Bronchial epithelial cell (primary cell): ENCODE measurements around the gene FLT3. TPM values are rescaled to one million over a fixed set of nuclear protein-coding genes. Genes with fewer than 3 reads are reported as not detected.

Experiments used
- DNase-seq: peaks from one replicate; pipeline ENCODE4 v3.0.0-alpha.2; 2010; ENCODE audit warnings: low read depth
- FAIRE-seq: peaks from 2 replicates; lab custom pipeline; 2011; peaks lifted over from hg19 to GRCh38; lab: Jason Lieb, UNC
- H3K27me3 ChIP-seq: 2 replicates; pipeline ENCODE4 v1.5.1; 2011; ENCODE audit warnings: low read length; ENCODE audit not compliant: control insufficient read depth, insufficient read depth
- H3K36me3 ChIP-seq: 2 replicates; pipeline ENCODE4 v1.5.1; 2011; ENCODE audit warnings: low read length; ENCODE audit not compliant: control insufficient read depth, insufficient read depth
- H3K4me3 ChIP-seq: 2 replicates; pipeline ENCODE4 v1.5.1; 2011; ENCODE audit warnings: mild to moderate bottlenecking, low read depth, low read length, control low read depth
- total RNA-seq: library from RNA; depleted of rRNA; stranded (reverse); fragments of >200 nt; gene quantifications from 2 replicates; pipeline ENCODE4 v1.2.1, GENCODE V29; 2014
- TF ChIP-seq, protein P1 (sequence below): IDR thresholded peaks from 2 replicates; pipeline ENCODE4 v1.5.1; 2011; ENCODE audit warnings: mild to moderate bottlenecking, moderate library complexity, low read length, control low read depth, inconsistent platforms; ENCODE audit not compliant: insufficient read depth, severe bottlenecking

The FLT3 gene
- total RNA-seq, 1 donor from 2014 or later, result not detected

DNA sequence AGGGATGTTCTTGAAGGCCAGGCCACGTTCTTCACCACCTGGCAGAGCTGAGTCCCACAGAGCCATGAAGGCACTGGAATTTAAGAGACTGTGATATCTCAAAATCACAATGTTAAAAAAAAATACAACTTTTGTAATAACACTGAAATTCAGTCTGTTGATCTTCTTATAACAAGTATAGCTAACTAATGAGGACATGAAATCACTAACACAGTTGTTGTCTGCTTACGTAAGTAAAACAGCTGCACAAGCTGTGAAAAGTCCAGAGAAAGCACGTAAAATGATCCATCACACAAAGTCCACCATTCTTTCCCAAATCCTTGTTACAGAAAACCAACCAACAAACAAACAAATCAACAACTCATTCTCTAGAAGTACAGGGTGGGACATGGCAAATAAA is 32.9 kb downstream of the FLT3 start:
- no peaks in the 10 kb centered on the region for H3K27me3 ChIP-seq
- TF ChIP-seq, protein P1, sequence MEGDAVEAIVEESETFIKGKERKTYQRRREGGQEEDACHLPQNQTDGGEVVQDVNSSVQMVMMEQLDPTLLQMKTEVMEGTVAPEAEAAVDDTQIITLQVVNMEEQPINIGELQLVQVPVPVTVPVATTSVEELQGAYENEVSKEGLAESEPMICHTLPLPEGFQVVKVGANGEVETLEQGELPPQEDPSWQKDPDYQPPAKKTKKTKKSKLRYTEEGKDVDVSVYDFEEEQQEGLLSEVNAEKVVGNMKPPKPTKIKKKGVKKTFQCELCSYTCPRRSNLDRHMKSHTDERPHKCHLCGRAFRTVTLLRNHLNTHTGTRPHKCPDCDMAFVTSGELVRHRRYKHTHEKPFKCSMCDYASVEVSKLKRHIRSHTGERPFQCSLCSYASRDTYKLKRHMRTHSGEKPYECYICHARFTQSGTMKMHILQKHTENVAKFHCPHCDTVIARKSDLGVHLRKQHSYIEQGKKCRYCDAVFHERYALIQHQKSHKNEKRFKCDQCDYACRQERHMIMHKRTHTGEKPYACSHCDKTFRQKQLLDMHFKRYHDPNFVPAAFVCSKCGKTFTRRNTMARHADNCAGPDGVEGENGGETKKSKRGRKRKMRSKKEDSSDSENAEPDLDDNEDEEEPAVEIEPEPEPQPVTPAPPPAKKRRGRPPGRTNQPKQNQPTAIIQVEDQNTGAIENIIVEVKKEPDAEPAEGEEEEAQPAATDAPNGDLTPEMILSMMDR, result no peak
- no peak for FAIRE-seq
- no peak overlapping the region for H3K4me3 ChIP-seq
- no peak for DNase-seq
- H3K36me3 ChIP-seq, result no peaks in the 10 kb centered on the region

DNA sequence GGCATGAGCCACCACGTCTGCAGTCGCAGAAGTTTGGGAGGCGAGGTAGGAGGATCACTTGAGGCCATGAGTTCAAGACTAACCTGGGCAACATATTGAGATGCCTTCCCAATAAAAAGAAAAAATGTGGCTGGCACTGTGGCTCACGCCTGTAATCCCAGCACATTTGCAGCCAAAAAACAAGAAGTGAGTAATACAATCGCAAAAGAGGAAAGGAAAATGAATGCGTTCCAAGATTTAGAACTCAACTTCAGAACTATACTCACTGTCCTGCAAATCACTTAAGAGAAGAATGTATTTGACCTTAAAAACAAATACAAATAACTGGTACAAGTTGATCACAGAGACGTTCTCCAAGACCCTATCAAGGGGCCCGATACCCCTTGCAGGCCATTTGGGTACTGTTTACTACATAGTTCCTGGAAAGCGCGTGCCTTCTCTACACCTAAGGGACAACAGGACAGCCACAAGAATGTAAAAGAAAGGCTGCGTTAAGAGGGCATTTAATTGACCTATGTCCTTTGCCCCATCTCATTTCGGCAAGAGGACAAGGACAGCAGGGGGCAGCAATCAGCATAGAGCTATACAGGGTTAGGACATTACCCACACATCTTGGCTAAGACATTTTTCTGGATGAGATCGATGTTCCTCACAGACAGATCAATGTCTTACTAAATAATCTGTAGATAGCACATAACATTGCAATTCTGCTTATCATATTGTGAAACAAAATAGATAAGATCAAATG is 41.3 kb downstream of the FLT3 start:
- TF ChIP-seq, protein P1, result peak; percentile 45
- DNase-seq (peak; percentile 36), FAIRE-seq (no peak)
- no peaks in the 10 kb centered on the region for H3K27me3 ChIP-seq
- no peak overlapping the region for H3K4me3 ChIP-seq
- H3K36me3 ChIP-seq, result no peaks in the 10 kb centered on the region

- Histone ChIP-seq H3K36me3 (no peaks in the 10 kb centered on the region), H3K4me3 (no peak overlapping the region), H3K27me3 (no peaks in the 10 kb centered on the region)
- no peak for FAIRE-seq
- no peak for DNase-seq
- TF ChIP-seq, protein P1, result no peak
Measured at GRCh38 chr13:28056970-28057712, 43.2 kb downstream of the FLT3 start.

GRCh38 chr13:28056426-28056825 is 44.0 kb downstream of the FLT3 start:
- Histone ChIP-seq H3K4me3 (no peak overlapping the region), H3K27me3 (no peaks in the 10 kb centered on the region), H3K36me3 (no peaks in the 10 kb centered on the region)
- DNase-seq (no peak), FAIRE-seq (no peak)
- TF ChIP-seq, protein P1, result no peak

- no peak for FAIRE-seq
- DNase-seq, result no peak
- Histone ChIP-seq H3K4me3 (no peak overlapping the region), H3K27me3 (no peaks in the 10 kb centered on the region), H3K36me3 (no peaks in the 10 kb centered on the region)
- TF ChIP-seq, protein P1, result no peak
Measured at GRCh38 chr13:28055357-28055756, 45.0 kb downstream of the FLT3 start.
